Gastrocnemius medialis (tissue), 4 donors: ENCODE data around the gene HMCN2.

Source experiments
- CTCF ChIP-seq, 5 experiments: fragments of 450-650 bp in 3 of 5; fragments of 200-600 bp in 2 of 5; sonication (generic) in 2 of 5; IDR thresholded peaks in 4 of 5; conservative IDR thresholded peaks in 1 of 5; 1 replicate in 4 of 5; 2 replicates in 1 of 5; pipeline ENCODE4 v1.5.1; 2016 to 2019; ENCODE audit warnings: antibody characterized with exemption in 5 of 5, mild to moderate bottlenecking in 3 of 5, moderate library complexity in 3 of 5
- POLR2A ChIP-seq, 2 donors: fragments of 450-650 bp; IDR thresholded peaks; one replicate each; pipeline ENCODE4 v1.6.1; 2017; ENCODE audit warnings: antibody characterized with exemption in 2 of 2, mild to moderate bottlenecking in 2 of 2, moderate library complexity in 2 of 2

GRCh38 chr9:130470269-130470668, 204.7 kb downstream of the HMCN2 start:
- TF ChIP-seq POLR2A (IDR thresholded peaks at IDR 0.05) (no peak), CTCF (IDR thresholded peaks at IDR 0.05 in 4 of 5, conservative IDR thresholded peaks at IDR 0.05 in 1 of 5) (no peak)
